Mucosa of descending colon (tissue), 3 donors: Measurements from ENCODE around the gene PDZD11. TPM values are rescaled to one million over a fixed set of nuclear protein-coding genes. Genes with fewer than 3 reads are reported as not detected.
"Not testable (repeated sequence)": the region's sequence is repeated elsewhere in the genome, so short reads cannot be mapped to it uniquely, and the experiment has no call there.

Experiments
- ATAC-seq: fragments of 200-7000 bp; cut with Tn5 transposase; one replicate; pipeline ENCODE4 v1.9.1; 2020; ENCODE audit warnings: mild to moderate bottlenecking, moderate library complexity
- DNase-seq, 3 donors: peaks; one replicate each; pipeline ENCODE4 v3.0.0-alpha.2; 2020
- H3K36me3 ChIP-seq: fragments of 200-600 bp; one replicate; pipeline ENCODE4 v1.8.0; 2021; ENCODE audit warnings: low read depth, mild to moderate bottlenecking
- H3K4me1 ChIP-seq: fragments of 200-600 bp; one replicate; pipeline ENCODE4 v1.8.0; 2021; ENCODE audit warnings: low read depth, mild to moderate bottlenecking
- H3K4me3 ChIP-seq: fragments of 200-600 bp; one replicate; pipeline ENCODE4 v1.8.0; 2021; ENCODE audit warnings: mild to moderate bottlenecking
- H3K9me3 ChIP-seq: fragments of 200-600 bp; one replicate; pipeline ENCODE4 v1.8.0; 2021; ENCODE audit warnings: mild to moderate bottlenecking
- CTCF ChIP-seq: fragments of 200-600 bp; IDR thresholded peaks from one replicate; pipeline ENCODE4 v1.8.0; 2022; ENCODE audit warnings: antibody characterized with exemption, mild to moderate bottlenecking
- intact Hi-C, 2 donors: fragments of 100-400 bp; cut with DNase I in 1 of 2; cut with micrococcal nuclease in 1 of 2; formaldehyde crosslinking; loops; one replicate each; pipeline versions ENCODE4 v1.11.0 to v1.11.1; 2022; cut with DNase I, micrococcal nuclease
- total RNA-seq, 3 donors: library from RNA; stranded (reverse); fragmentation: NEBNext Ultra II Directional in 2 of 3; extraction: Animal tissue kit (Norgen Biotek cat#: 25700) in 2 of 3; gene quantifications; one replicate each; pipeline versions ENCODE4 v1.2.1 to v1.2.4, GENCODE V29; 2021 to 2023
- donor health status: DM: no; HTN: no; CAD: no; lungs with moderate emphysema.
- donor health status: DM: no; HTN: no; CAD: no.
- donor health status: DM: no; HTN: yes; CAD: no.

PDZD11 gene
- total RNA-seq, 3 donors from 2014 or later, result 34.1 to 47.5 (median 43.9) TPM

- no peak for DNase-seq
- H3K4me1 ChIP-seq, result no peaks in the 10 kb centered on the region
- TF ChIP-seq CTCF, result no peak
- no peaks in the 10 kb centered on the region for H3K36me3 ChIP-seq
- intact Hi-C loops, result no loop called here
- H3K9me3 ChIP-seq, result no peaks in the 10 kb centered on the region
- no peak overlapping the region for H3K4me3 ChIP-seq
- no peak for ATAC-seq
Observed at GRCh38 chrX:70324326-70324725, 34.6 kb upstream of the PDZD11 start.

- intact Hi-C loops, DNase-seq, H3K4me3 ChIP-seq, H3K9me3 ChIP-seq, H3K36me3 ChIP-seq, H3K4me1 ChIP-seq, ATAC-seq: not testable (repeated sequence)
Observed at GRCh38 chrX:70323628-70324027, 33.9 kb upstream of the PDZD11 start.

- intact Hi-C loops, result no loop called here
- ATAC-seq, result no peak
- Histone ChIP-seq H3K36me3 (no peaks in the 10 kb centered on the region), H3K4me3 (no peak overlapping the region), H3K4me1 (no peaks in the 10 kb centered on the region), H3K9me3 (no peaks in the 10 kb centered on the region)
- no peak for DNase-seq
- no peak for TF ChIP-seq CTCF
Observed at GRCh38 chrX:70322784-70323183, 33.1 kb upstream of the PDZD11 start.

- Histone ChIP-seq H3K4me3 (no peak overlapping the region), H3K9me3 (no peaks in the 10 kb centered on the region), H3K36me3 (no peaks in the 10 kb centered on the region), H3K4me1 (no peaks in the 10 kb centered on the region)
- intact Hi-C loops, result no loop called here
- no peak for DNase-seq
- ATAC-seq, result no peak
- no peak for TF ChIP-seq CTCF
Observed at GRCh38 chrX:70313503-70313902, 23.8 kb upstream of the PDZD11 start.

GRCh38 chrX:70301716-70302115 lies 12.0 kb upstream of the PDZD11 start:
- ATAC-seq (no peak), DNase-seq (no peak)
- intact Hi-C loops, result no loop called here
- no peaks in the 10 kb centered on the region for H3K9me3 ChIP-seq
- TF ChIP-seq CTCF, result no peak
- H3K4me1 ChIP-seq, result no peaks in the 10 kb centered on the region
- no peak overlapping the region for H3K4me3 ChIP-seq
- no peaks in the 10 kb centered on the region for H3K36me3 ChIP-seq

- DNase-seq (no peak), ATAC-seq (no peak)
- intact Hi-C loops, result no loop called here
- Histone ChIP-seq H3K36me3 (no peaks in the 10 kb centered on the region), H3K4me3 (no peak overlapping the region), H3K9me3 (no peaks in the 10 kb centered on the region), H3K4me1 (peaks cover 6% of the 10 kb centered on the region)
- no peak for TF ChIP-seq CTCF
Observed at GRCh38 chrX:70293621-70294020, 3.9 kb upstream of the PDZD11 start.
